Astrocyte (in vitro differentiated cells and primary cell): ENCODE measurements around the gene KCNK10. TPM values are rescaled to one million over a fixed set of nuclear protein-coding genes. Genes with fewer than 3 reads are reported as not detected.

ENCODE experiments used
- DNase-seq: peaks from one replicate; pipeline ENCODE4 v3.0.0-alpha.2; 2010; ENCODE audit warnings: low read depth
- FAIRE-seq: peaks from 2 replicates; lab custom pipeline; 2011; peaks lifted over from hg19 to GRCh38; lab: Jason Lieb, UNC
- H2AFZ ChIP-seq: 2 replicates; pipeline ENCODE4 v1.6.0; 2012; ENCODE audit warnings: low read depth, low read length, inconsistent platforms
- H3K27ac ChIP-seq: 2 replicates; pipeline ENCODE4 v1.5.1; 2011; ENCODE audit warnings: low read depth, low read length, inconsistent platforms
- H3K27me3 ChIP-seq: 2 replicates; pipeline ENCODE4 v1.6.0; 2011; ENCODE audit warnings: low read length, inconsistent platforms; ENCODE audit not compliant: insufficient read depth
- H3K36me3 ChIP-seq: 2 replicates; pipeline ENCODE4 v1.5.1; 2011; ENCODE audit warnings: low read length, inconsistent platforms; ENCODE audit not compliant: insufficient read depth
- H3K4me1 ChIP-seq: 2 replicates; pipeline ENCODE4 v1.5.1; 2011; ENCODE audit warnings: low read length, inconsistent platforms; ENCODE audit not compliant: insufficient read depth
- H3K4me2 ChIP-seq: 2 replicates; pipeline ENCODE4 v1.6.0; 2012; ENCODE audit warnings: low read length, inconsistent platforms
- H3K4me3 ChIP-seq: 2 replicates; pipeline ENCODE4 v1.5.1; 2011; ENCODE audit warnings: low read depth, mild to moderate bottlenecking, low read length, inconsistent platforms; ENCODE audit not compliant: insufficient read depth
- H3K79me2 ChIP-seq: 2 replicates; pipeline ENCODE4 v1.6.0; 2012; ENCODE audit warnings: mild to moderate bottlenecking, low read length, inconsistent platforms; ENCODE audit not compliant: insufficient read depth
- H3K9ac ChIP-seq: 2 replicates; pipeline ENCODE4 v1.6.0; 2012; ENCODE audit warnings: mild to moderate bottlenecking, low read length, inconsistent platforms
- H3K9me3 ChIP-seq: 2 replicates; pipeline ENCODE4 v1.5.1; 2012; ENCODE audit warnings: low read depth, mild to moderate bottlenecking, low read length, inconsistent platforms; ENCODE audit not compliant: insufficient read depth
- H4K20me1 ChIP-seq: 2 replicates; pipeline ENCODE4 v1.6.0; 2012; ENCODE audit warnings: low read length, inconsistent platforms; ENCODE audit not compliant: insufficient read depth
- H3K27ac Mint-ChIP-seq: one replicate; pipeline ENCODE4 v1.8.0; 2021; ENCODE audit warnings: mild to moderate bottlenecking, mixed read lengths; ENCODE audit not compliant: unreplicated experiment
- H3K27me3 Mint-ChIP-seq: one replicate; pipeline ENCODE4 v1.8.0; 2021; ENCODE audit warnings: low read depth, mixed read lengths; ENCODE audit not compliant: unreplicated experiment
- H3K36me3 Mint-ChIP-seq: one replicate; pipeline ENCODE4 v1.8.0; 2021; ENCODE audit warnings: low read depth, mixed read lengths; ENCODE audit not compliant: unreplicated experiment
- H3K4me1 Mint-ChIP-seq: one replicate; pipeline ENCODE4 v1.8.0; 2021; ENCODE audit warnings: low read depth, mixed read lengths; ENCODE audit not compliant: unreplicated experiment
- H3K4me3 Mint-ChIP-seq: one replicate; pipeline ENCODE4 v1.8.0; 2021; ENCODE audit warnings: mild to moderate bottlenecking, moderate library complexity, mixed read lengths; ENCODE audit not compliant: unreplicated experiment
- H3K9me3 Mint-ChIP-seq: one replicate; pipeline ENCODE4 v1.8.0; 2021; ENCODE audit warnings: mild to moderate bottlenecking, mixed read lengths; ENCODE audit not compliant: unreplicated experiment
- EZH2 ChIP-seq: IDR thresholded peaks from 2 replicates; pipeline ENCODE4 v1.6.1; 2012; ENCODE audit warnings: mild to moderate bottlenecking, low read length, inconsistent platforms; ENCODE audit not compliant: insufficient read depth
- total RNA-seq: library from RNA; stranded (reverse); gene quantifications from 2 replicates; pipeline ENCODE4 v1.2.1, GENCODE V29; 2021
- TF ChIP-seq, protein P1 (sequence below): IDR thresholded peaks from 2 replicates; pipeline ENCODE4 v1.5.1; 2011; ENCODE audit warnings: low read depth, mild to moderate bottlenecking, inconsistent platforms, low read length, moderate library complexity; ENCODE audit not compliant: insufficient read depth

KCNK10 gene
- total RNA-seq, 1 donor from 2014 or later, result 0.14 TPM

DNA sequence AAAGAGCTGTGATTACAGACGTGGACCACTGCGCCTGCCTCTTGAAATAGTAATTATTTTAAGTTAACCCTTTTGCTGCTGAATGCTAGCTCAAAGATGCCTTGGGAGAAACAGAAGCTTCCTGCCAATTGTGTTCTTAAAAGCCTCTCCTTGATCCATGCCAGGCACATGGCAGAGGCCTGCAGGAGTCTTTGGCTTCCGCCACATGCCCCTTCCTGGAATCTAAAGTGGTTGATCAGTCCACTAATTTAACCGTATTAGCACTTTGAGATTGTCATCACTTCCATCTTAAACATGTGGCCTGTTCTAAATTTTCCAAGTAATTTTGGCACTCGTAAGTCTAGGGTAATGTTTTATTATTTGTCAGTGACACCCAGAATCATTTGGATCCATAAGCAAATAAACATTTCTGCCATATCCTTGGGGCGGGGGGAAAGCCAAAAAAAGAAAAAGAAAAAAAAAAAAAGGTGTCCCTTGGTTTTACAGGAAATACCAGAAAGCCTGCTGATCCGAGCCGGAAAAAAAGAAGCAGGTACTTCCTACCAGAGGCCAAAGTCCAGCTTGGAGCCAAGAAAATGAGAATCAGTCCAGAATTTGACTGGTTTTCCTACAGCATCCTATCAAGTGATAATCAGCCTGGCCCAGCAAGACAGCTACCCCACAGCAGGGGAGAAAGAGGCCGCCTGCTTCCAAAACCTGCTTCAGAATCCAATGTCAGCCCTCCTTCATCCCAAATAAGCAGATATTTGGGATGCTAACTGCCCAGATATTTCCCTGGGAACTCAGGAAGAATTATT, 104.8 kb downstream of the KCNK10 start:
- H3K27ac Mint-ChIP-seq, result no peak overlapping the region
- no peaks in the 10 kb centered on the region for H3K36me3 Mint-ChIP-seq
- no peak overlapping the region for H2AFZ ChIP-seq
- no peak overlapping the region for H3K4me3 ChIP-seq
- H3K27ac ChIP-seq, result no peak overlapping the region
- peaks cover 1% of the 10 kb centered on the region for H3K9me3 ChIP-seq
- H3K79me2 ChIP-seq, result no peaks in the 10 kb centered on the region
- no peak overlapping the region for H3K4me3 Mint-ChIP-seq
- H3K36me3 ChIP-seq, result no peaks in the 10 kb centered on the region
- TF ChIP-seq, protein P1, sequence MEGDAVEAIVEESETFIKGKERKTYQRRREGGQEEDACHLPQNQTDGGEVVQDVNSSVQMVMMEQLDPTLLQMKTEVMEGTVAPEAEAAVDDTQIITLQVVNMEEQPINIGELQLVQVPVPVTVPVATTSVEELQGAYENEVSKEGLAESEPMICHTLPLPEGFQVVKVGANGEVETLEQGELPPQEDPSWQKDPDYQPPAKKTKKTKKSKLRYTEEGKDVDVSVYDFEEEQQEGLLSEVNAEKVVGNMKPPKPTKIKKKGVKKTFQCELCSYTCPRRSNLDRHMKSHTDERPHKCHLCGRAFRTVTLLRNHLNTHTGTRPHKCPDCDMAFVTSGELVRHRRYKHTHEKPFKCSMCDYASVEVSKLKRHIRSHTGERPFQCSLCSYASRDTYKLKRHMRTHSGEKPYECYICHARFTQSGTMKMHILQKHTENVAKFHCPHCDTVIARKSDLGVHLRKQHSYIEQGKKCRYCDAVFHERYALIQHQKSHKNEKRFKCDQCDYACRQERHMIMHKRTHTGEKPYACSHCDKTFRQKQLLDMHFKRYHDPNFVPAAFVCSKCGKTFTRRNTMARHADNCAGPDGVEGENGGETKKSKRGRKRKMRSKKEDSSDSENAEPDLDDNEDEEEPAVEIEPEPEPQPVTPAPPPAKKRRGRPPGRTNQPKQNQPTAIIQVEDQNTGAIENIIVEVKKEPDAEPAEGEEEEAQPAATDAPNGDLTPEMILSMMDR, result no peak
- TF ChIP-seq EZH2, result no peak
- H3K4me1 ChIP-seq, result no peaks in the 10 kb centered on the region
- H3K9me3 Mint-ChIP-seq, result peaks cover 2% of the 10 kb centered on the region
- H3K9ac ChIP-seq, result no peak overlapping the region
- FAIRE-seq (no peak), DNase-seq (no peak)
- no peaks in the 10 kb centered on the region for H3K27me3 Mint-ChIP-seq
- H3K4me1 Mint-ChIP-seq, result no peaks in the 10 kb centered on the region
- no peaks in the 10 kb centered on the region for H4K20me1 ChIP-seq
- no peak overlapping the region for H3K4me2 ChIP-seq
- H3K27me3 ChIP-seq, result no peaks in the 10 kb centered on the region

DNA sequence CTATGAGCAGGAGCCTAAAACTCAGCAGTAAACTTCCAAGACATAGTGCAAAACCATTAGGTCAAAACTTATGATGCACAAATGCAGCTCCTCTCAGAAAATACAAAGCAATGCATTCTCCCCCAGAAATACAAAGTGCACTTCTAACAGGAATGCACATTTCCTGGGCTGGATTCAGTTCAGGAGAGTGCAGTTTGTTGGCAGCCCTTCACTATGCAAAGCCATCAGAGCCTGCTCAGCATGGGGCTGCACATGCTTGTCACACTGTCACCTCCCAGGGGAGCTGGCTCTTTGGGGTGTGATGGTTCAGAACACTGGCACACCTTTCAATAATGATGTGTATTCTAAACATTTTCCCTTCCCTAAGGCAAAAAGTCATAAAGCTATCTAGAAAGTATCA, 110.4 kb downstream of the KCNK10 start:
- H3K27ac Mint-ChIP-seq, result no peak overlapping the region
- TF ChIP-seq EZH2, result no peak
- TF ChIP-seq, protein P1, result no peak
- no peak for FAIRE-seq

DNA sequence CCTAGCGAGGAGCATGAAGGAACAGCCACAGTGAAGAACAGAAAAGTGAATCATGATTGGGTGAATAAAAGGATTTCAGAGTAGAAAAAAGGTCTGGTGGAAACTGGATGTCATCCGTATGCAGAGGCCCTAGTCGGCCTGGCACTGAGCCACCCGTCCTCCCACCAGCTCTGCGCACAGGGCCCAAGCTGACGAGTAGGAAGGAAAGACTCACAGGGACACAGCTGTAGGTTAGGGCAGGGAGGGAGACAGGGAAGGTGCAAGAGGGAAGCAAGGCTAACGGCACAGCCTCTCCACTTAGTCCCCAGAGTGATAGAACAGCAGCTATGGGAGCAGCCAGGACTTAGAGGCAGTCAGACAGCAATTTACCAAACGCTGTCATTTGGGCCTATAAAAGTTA, 112.6 kb downstream of the KCNK10 start:
- H3K27ac ChIP-seq, result no peak overlapping the region
- no peaks in the 10 kb centered on the region for H4K20me1 ChIP-seq
- H3K36me3 ChIP-seq, result no peaks in the 10 kb centered on the region
- no peak overlapping the region for H3K4me2 ChIP-seq
- H3K4me1 Mint-ChIP-seq, result no peaks in the 10 kb centered on the region
- H3K27ac Mint-ChIP-seq, result no peak overlapping the region
- no peaks in the 10 kb centered on the region for H3K27me3 ChIP-seq
- DNase-seq (no peak), FAIRE-seq (no peak)
- H3K27me3 Mint-ChIP-seq, result no peaks in the 10 kb centered on the region
- no peak overlapping the region for H3K9ac ChIP-seq
- H3K9me3 Mint-ChIP-seq, result peaks cover 2% of the 10 kb centered on the region
- TF ChIP-seq EZH2, result no peak
- TF ChIP-seq, protein P1, result no peak
- no peak overlapping the region for H3K4me3 Mint-ChIP-seq
- H3K79me2 ChIP-seq, result no peaks in the 10 kb centered on the region
- no peaks in the 10 kb centered on the region for H3K36me3 Mint-ChIP-seq
- H3K9me3 ChIP-seq, result no peaks in the 10 kb centered on the region
- H2AFZ ChIP-seq, result no peak overlapping the region
- H3K4me3 ChIP-seq, result no peak overlapping the region
- no peaks in the 10 kb centered on the region for H3K4me1 ChIP-seq

More for the DNA sequence above, 110.4 kb downstream of the KCNK10 start:
- Histone ChIP-seq H3K36me3 (no peaks in the 10 kb centered on the region), H4K20me1 (no peaks in the 10 kb centered on the region), H2AFZ (no peak overlapping the region), H3K4me1 (no peaks in the 10 kb centered on the region), H3K4me2 (no peak overlapping the region), H3K9me3 (no peaks in the 10 kb centered on the region), H3K4me3 (no peak overlapping the region), H3K27me3 (no peaks in the 10 kb centered on the region), H3K9ac (no peak overlapping the region), H3K79me2 (no peaks in the 10 kb centered on the region), H3K27ac (no peak overlapping the region)
- DNase-seq, result no peak
- no peak overlapping the region for H3K4me3 Mint-ChIP-seq
- H3K27me3 Mint-ChIP-seq, result no peaks in the 10 kb centered on the region
- H3K4me1 Mint-ChIP-seq, result no peaks in the 10 kb centered on the region
- H3K9me3 Mint-ChIP-seq, result peaks cover 2% of the 10 kb centered on the region
- no peaks in the 10 kb centered on the region for H3K36me3 Mint-ChIP-seq
